Ascending aorta (tissue), 2 donors: ENCODE measurements around the gene PDLIM7. TPM values are rescaled to one million over a fixed set of nuclear protein-coding genes. Genes with fewer than 3 reads are reported as not detected.

Experiments
- DNase-seq, 2 donors: peaks; one replicate each; pipeline ENCODE4 v3.0.0-alpha.2; 2019; ENCODE audit warnings: low spot score in 2 of 2
- H3K27ac ChIP-seq, 2 donors: fragments of 200-600 bp; sonication (generic); one replicate each; pipeline ENCODE4 v1.5.1; 2016 to 2017; ENCODE audit warnings: mild to moderate bottlenecking in 1 of 2
- H3K27me3 ChIP-seq: fragments of 200-600 bp; sonication (generic); one replicate; pipeline ENCODE4 v1.5.1; 2017
- H3K36me3 ChIP-seq, 2 donors: fragments of 200-600 bp; sonication (generic); one replicate each; pipeline ENCODE4 v1.5.1; 2016
- H3K4me1 ChIP-seq, 2 donors: fragments of 200-600 bp; sonication (generic); one replicate each; pipeline ENCODE4 v1.5.1; 2016 to 2017; ENCODE audit warnings: mild to moderate bottlenecking in 1 of 2
- H3K4me3 ChIP-seq, 2 donors: fragments of 200-600 bp; sonication (generic); one replicate each; pipeline ENCODE4 v1.5.1; 2016 to 2017; ENCODE audit warnings: mild to moderate bottlenecking in 1 of 2
- H3K9me3 ChIP-seq, 2 donors: fragments of 200-600 bp; sonication (generic); one replicate each; pipeline ENCODE4 v1.5.1; 2016
- intact Hi-C: fragments of 100-400 bp; cut with DNase I; formaldehyde crosslinking; loops from one replicate; pipeline ENCODE4 v1.15.1; 2023
- total RNA-seq: library from RNA; depleted of rRNA; stranded (reverse); fragments of >200 nt; gene quantifications from one replicate; pipeline ENCODE4 v1.1.0, GENCODE V29; 2016
- TF ChIP-seq, protein P1 (sequence below), 3 experiments: fragments of 200-600 bp in 2 of 3; fragments of 450-650 bp in 1 of 3; sonication (generic) in 2 of 3; IDR thresholded peaks; one replicate each; pipeline ENCODE4 v1.5.1; 2016 to 2019; ENCODE audit warnings: antibody characterized with exemption in 3 of 3, mild to moderate bottlenecking in 1 of 3, moderate library complexity in 1 of 3

The PDLIM7 gene
- total RNA-seq, 1 donor from 2014 or later = 1,082 TPM

GRCh38 chr5:177468329-177468684 is 29.1 kb downstream of the PDLIM7 start:
- Histone ChIP-seq H3K27ac (peak overlapping the region; percentile 54 to 91), H3K4me3 (no peak overlapping the region), H3K4me1 (peaks cover 24 to 34% of the 10 kb centered on the region in 2 donors), H3K27me3 (no peaks in the 10 kb centered on the region), H3K9me3 (no peaks in the 10 kb centered on the region), H3K36me3 (peaks cover 31 to 33% of the 10 kb centered on the region in 2 donors)
- TF ChIP-seq, protein P1, sequence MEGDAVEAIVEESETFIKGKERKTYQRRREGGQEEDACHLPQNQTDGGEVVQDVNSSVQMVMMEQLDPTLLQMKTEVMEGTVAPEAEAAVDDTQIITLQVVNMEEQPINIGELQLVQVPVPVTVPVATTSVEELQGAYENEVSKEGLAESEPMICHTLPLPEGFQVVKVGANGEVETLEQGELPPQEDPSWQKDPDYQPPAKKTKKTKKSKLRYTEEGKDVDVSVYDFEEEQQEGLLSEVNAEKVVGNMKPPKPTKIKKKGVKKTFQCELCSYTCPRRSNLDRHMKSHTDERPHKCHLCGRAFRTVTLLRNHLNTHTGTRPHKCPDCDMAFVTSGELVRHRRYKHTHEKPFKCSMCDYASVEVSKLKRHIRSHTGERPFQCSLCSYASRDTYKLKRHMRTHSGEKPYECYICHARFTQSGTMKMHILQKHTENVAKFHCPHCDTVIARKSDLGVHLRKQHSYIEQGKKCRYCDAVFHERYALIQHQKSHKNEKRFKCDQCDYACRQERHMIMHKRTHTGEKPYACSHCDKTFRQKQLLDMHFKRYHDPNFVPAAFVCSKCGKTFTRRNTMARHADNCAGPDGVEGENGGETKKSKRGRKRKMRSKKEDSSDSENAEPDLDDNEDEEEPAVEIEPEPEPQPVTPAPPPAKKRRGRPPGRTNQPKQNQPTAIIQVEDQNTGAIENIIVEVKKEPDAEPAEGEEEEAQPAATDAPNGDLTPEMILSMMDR (IDR thresholded peaks at IDR 0.05) = no peak
- intact Hi-C loops = no loop called here
- no peak for DNase-seq

GRCh38 chr5:177467436-177467835 is 30.0 kb downstream of the PDLIM7 start:
- no peak for DNase-seq
- H3K27me3 ChIP-seq = no peaks in the 10 kb centered on the region
- H3K4me1 ChIP-seq = peaks cover 21 to 32% of the 10 kb centered on the region in 2 donors
- TF ChIP-seq, protein P1 (IDR thresholded peaks at IDR 0.05) = no peak
- H3K36me3 ChIP-seq = peaks cover 31 to 33% of the 10 kb centered on the region in 2 donors
- intact Hi-C loops = no loop called here
- no peaks in the 10 kb centered on the region for H3K9me3 ChIP-seq
- H3K27ac ChIP-seq = no peak overlapping the region
- H3K4me3 ChIP-seq = no peak overlapping the region

DNA sequence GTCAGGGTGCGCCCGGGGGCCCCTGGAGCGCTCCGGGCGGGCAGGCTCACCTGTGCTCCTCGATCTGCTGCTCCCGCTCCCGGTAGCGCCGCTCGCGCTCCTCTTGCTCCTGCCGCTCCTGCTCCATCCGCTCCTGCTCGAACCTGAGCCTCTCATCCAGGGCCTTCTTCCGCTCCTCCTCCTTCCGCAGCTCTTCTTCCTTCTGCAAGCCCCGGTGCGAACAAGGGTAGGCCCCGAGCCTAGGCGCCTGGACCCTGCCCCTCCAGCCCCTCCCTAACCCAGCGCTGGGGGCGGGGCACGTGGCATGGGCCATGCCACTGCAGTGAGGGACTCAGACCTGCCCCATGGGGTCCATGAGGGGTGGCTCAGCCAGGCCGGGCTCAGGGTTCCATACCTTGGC is 30.5 kb downstream of the PDLIM7 start:
- DNase-seq = no peak
- peaks cover 31 to 33% of the 10 kb centered on the region in 2 donors for H3K36me3 ChIP-seq
- no peak overlapping the region for H3K4me3 ChIP-seq
- peaks cover 17 to 27% of the 10 kb centered on the region in 2 donors for H3K4me1 ChIP-seq
- no peaks in the 10 kb centered on the region for H3K9me3 ChIP-seq
- intact Hi-C loops = no loop called here
- TF ChIP-seq, protein P1 (IDR thresholded peaks at IDR 0.05) = no peak
- no peak overlapping the region for H3K27ac ChIP-seq
- no peaks in the 10 kb centered on the region for H3K27me3 ChIP-seq

DNA sequence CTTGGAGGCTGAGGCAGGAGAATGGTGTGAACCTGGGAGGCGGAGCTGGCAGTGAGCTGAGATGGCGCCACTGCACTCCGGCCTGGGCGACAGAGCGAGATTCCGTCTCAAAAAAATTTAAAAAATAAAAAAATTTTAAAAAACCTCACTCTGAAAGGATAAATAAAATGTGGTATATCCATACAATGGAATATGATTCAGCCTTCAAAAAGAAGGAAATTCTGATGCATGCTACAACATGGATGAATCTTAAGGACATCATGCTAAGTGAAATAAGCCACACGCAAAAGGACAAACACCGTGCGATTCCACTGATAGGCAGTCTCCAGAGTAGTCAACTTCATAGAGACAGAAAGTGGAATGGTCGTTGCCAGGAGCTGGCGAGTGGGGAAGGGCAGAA is 32.4 kb downstream of the PDLIM7 start:
- intact Hi-C loops = no loop called here
- DNase-seq = no peak
- Histone ChIP-seq H3K36me3 (peaks cover 31 to 38% of the 10 kb centered on the region in 2 donors), H3K4me1 (peaks cover 7 to 12% of the 10 kb centered on the region in 2 donors), H3K27me3 (no peaks in the 10 kb centered on the region), H3K9me3 (no peaks in the 10 kb centered on the region), H3K4me3 (no peak overlapping the region), H3K27ac (no peak overlapping the region)
- TF ChIP-seq, protein P1 (IDR thresholded peaks at IDR 0.05) = no peak

- intact Hi-C loops = no loop called here
- no peak for DNase-seq
- no peak overlapping the region for H3K4me3 ChIP-seq
- peaks cover 2 to 6% of the 10 kb centered on the region in 2 donors for H3K4me1 ChIP-seq
- peaks cover 34 to 50% of the 10 kb centered on the region in 2 donors for H3K36me3 ChIP-seq
- H3K27ac ChIP-seq = peak overlapping the region in 1 of 2 donors; percentile 47
- TF ChIP-seq, protein P1 (IDR thresholded peaks at IDR 0.05) = no peak
- no peaks in the 10 kb centered on the region for H3K9me3 ChIP-seq
- no peaks in the 10 kb centered on the region for H3K27me3 ChIP-seq
Observed at GRCh38 chr5:177462021-177462670, 35.3 kb downstream of the PDLIM7 start.
